GM18507 (cell line): Measurements from ENCODE around the gene SLC13A2.

Experiments
- DNase-seq: peaks from one replicate; pipeline ENCODE4 v3.0.0; 2011; ENCODE audit warnings: low read depth; ENCODE audit not compliant: insufficient read length; ENCODE audit errors: extremely low spot score
- FAIRE-seq: peaks from 2 replicates; lab custom pipeline; 2011; peaks lifted over from hg19 to GRCh38; lab: Jason Lieb, UNC

The SLC13A2 gene

GRCh38 chr17:28469376-28469775 is 4.1 kb upstream of the SLC13A2 start:
- DNase-seq = no peak
- FAIRE-seq = no peak

GRCh38 chr17:28470266-28470913 is 3.1 kb upstream of the SLC13A2 start:
- FAIRE-seq (no peak), DNase-seq (no peak)

GRCh38 chr17:28470914-28471366 is 2.5 kb upstream of the SLC13A2 start:
- FAIRE-seq = no peak
- no peak for DNase-seq

- no peak for FAIRE-seq
These were observed 1.7 kb upstream of the SLC13A2 start for GRCh38 chr17:28471531-28472342.

GRCh38 chr17:28472871-28473497 is 460 bp upstream of the SLC13A2 start:
- DNase-seq (no peak), FAIRE-seq (no peak)

More at GRCh38 chr17:28471531-28472342, 1.7 kb upstream of the SLC13A2 start:
- DNase-seq = no peak

GRCh38 chr17:28474111-28474531 is 677 bp downstream of the SLC13A2 start:
- no peak for FAIRE-seq
- DNase-seq = no peak

- DNase-seq = no peak
- no peak for FAIRE-seq
These were observed 1.9 kb downstream of the SLC13A2 start for GRCh38 chr17:28475151-28475900.

GRCh38 chr17:28476076-28476865 is 2.8 kb downstream of the SLC13A2 start:
- no peak for FAIRE-seq

GRCh38 chr17:28477928-28478327 is 4.5 kb downstream of the SLC13A2 start:
- FAIRE-seq = no peak
- DNase-seq = no peak

More at GRCh38 chr17:28476076-28476865, 2.8 kb downstream of the SLC13A2 start:
- no peak for DNase-seq

- DNase-seq (no peak), FAIRE-seq (no peak)
These were observed 5.5 kb downstream of the SLC13A2 start for GRCh38 chr17:28478712-28479615.

- FAIRE-seq (no peak), DNase-seq (no peak)
These were observed 6.8 kb downstream of the SLC13A2 start for GRCh38 chr17:28480278-28480677.

- FAIRE-seq (no peak), DNase-seq (no peak)
These were observed 7.5 kb downstream of the SLC13A2 start for GRCh38 chr17:28480799-28481571.

GRCh38 chr17:28482551-28483199 is 9.2 kb downstream of the SLC13A2 start:
- FAIRE-seq = no peak
- DNase-seq = no peak

- FAIRE-seq (peak; percentile 91), DNase-seq (peak; percentile 65)
These were observed 10.9 kb downstream of the SLC13A2 start for GRCh38 chr17:28484296-28484695.

GRCh38 chr17:28485049-28485448 is 11.6 kb downstream of the SLC13A2 start:
- FAIRE-seq (no peak), DNase-seq (no peak)

GRCh38 chr17:28487881-28488532 is 14.6 kb downstream of the SLC13A2 start:
- no peak for FAIRE-seq

More at GRCh38 chr17:28487881-28488532, 14.6 kb downstream of the SLC13A2 start:
- DNase-seq = no peak
